Brain microvascular endothelial cell (primary cell): ENCODE data around the gene MRPS18B.

Experiments
- DNase-seq: peaks from one replicate; pipeline ENCODE4 v3.0.0-alpha.2; 2020
- H3K27ac ChIP-seq: fragments of 250-450 bp; sonication (Bioruptor Pico); 2 replicates; pipeline ENCODE4 v1.5.1; 2020; ENCODE audit warnings: mild to moderate bottlenecking, moderate library complexity
- H3K27me3 ChIP-seq: fragments of 250-450 bp; sonication (Bioruptor Pico); replicated peaks from 2 replicates; pipeline ENCODE4 v1.5.1; 2020; ENCODE audit warnings: mild to moderate bottlenecking
- H3K36me3 ChIP-seq: fragments of 250-450 bp; sonication (Bioruptor Pico); replicated peaks from 2 replicates; pipeline ENCODE4 v1.5.1; 2020; ENCODE audit warnings: mild to moderate bottlenecking
- H3K4me3 ChIP-seq: 2 replicates; pipeline ENCODE4 v1.5.1; 2011; ENCODE audit warnings: low read depth, mild to moderate bottlenecking, control low read depth, low read length, moderate library complexity
- CTCF ChIP-seq: IDR thresholded peaks from 2 replicates; pipeline ENCODE4 v1.5.1; 2011; ENCODE audit warnings: low read depth, mild to moderate bottlenecking, moderate library complexity, low read length, control low read depth, inconsistent platforms; ENCODE audit errors: missing control alignments
- in situ Hi-C: cut with HindIII; loops from 2 replicates; pipeline ENCODE4 v1.10.0; 2017; ENCODE audit warnings: low sequenced_read_pairs, low pct_ligation_motif_present

Gene MRPS18B

GRCh38 chr6:30672445-30673253 is 55.0 kb downstream of the MRPS18B start, which contains the start of gene DHX16:
Gene DHX16 (minus strand): TSS chr6:30673006. CDS start chr6:30672841, 165 bp downstream.
- Histone ChIP-seq H3K27ac (peak within 1 kb of the TSS; percentile 26), H3K27me3 (no peaks in the 10 kb centered on the region), H3K4me3 (peak within 1 kb of the TSS; percentile 92), H3K36me3 (peaks cover 43% of the 10 kb centered on the region)
- peak; percentile 91 for TF ChIP-seq CTCF
- peak; percentile 98 for DNase-seq
- in situ Hi-C loops = no loop called here
